ENCODE measurements around the gene SYCP2. TPM values are rescaled to one million over a fixed set of nuclear protein-coding genes. Genes with fewer than 3 reads are reported as not detected.

SYCP2 gene
- polyA plus RNA-seq, 3 donors: 0.28 to 1.2 (median 0.30) TPM

DNA sequence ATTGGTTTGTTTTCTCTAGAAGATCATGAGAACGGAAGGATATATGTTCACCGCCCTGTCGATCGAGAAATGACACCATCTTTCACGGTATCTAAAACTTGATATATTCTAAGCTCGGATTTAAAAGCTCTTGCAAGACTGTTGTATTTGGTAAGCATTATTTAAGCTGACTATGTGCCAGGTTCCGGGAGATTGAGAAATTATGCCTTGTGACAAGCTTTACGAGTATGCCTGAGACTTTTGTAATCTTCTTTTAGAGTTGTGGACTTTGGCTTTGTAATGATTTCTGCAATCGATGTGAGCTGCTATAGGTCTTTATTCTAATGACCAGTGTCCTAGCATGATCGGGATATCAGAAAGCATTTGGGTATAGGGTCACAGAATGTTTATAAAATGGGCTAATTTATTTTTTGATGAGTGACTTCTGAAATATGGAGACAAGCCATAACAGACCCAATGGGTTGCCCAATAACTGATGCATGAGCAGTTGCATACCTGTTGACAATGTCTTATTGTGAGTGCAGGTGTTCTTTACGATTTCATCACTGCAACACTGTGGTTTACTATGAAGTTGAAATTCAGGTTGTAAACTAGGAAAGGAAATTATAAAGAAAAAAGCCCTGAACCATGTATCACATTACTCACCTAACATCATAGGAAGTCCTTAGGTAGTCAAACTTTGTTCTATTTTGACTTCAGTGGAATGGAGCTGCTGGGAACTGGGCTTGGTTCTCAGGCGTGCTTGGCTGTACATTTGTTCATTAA, 38.8 kb upstream of the SYCP2 start:
- peaks cover 20 to 23% of the 10 kb centered on the region in 2 donors for H3K4me1 ChIP-seq (ENCODE audit: control insufficient read depth in 1 of 2, insufficient read depth in 2 of 2, low read length in 2 of 2)
- Mint-ChIP-seq H3K36me3 (peaks cover 0 to 3% of the 10 kb centered on the region in 2 donors), H3K27me3 (ENCODE audit: low read depth in 3 of 3) (peaks cover 0 to 2% (median 2%) of the 10 kb centered on the region in 3 donors), H3K9me3 (peaks cover 0 to 3% (median 0%) of the 10 kb centered on the region in 7 donors), H3K4me3 (peak overlapping the region in 1 of 2 donors; percentile 70), H3K4me1 (peaks cover 25% of the 10 kb centered on the region), H3K27ac (peak overlapping the region; percentile 33 to 85 (median 59))
- DNase-seq: peak in 2 of 3 donors; percentile 21 to 47
- no peaks in the 10 kb centered on the region for H3K9me3 ChIP-seq (replicated peaks in 1 of 2; ENCODE audit: control insufficient read depth in 1 of 2, insufficient read depth in 1 of 2, low read length in 2 of 2)
- H3K36me3 ChIP-seq (replicated peaks in 1 of 2; ENCODE audit: control insufficient read depth in 1 of 2, insufficient read depth in 2 of 2, low read length in 2 of 2): no peaks in the 10 kb centered on the region
- no peaks in the 10 kb centered on the region for H3K27me3 ChIP-seq (ENCODE audit: control insufficient read depth in 2 of 2, insufficient read depth in 2 of 2, low read length in 2 of 2)
- intact Hi-C loops (cut with micrococcal nuclease): no loop called here
- 25% methylated on average over 3 of the region's 12 CpGs for WGBS (ENCODE audit: insufficient coverage)
- TF ChIP-seq, protein P1, sequence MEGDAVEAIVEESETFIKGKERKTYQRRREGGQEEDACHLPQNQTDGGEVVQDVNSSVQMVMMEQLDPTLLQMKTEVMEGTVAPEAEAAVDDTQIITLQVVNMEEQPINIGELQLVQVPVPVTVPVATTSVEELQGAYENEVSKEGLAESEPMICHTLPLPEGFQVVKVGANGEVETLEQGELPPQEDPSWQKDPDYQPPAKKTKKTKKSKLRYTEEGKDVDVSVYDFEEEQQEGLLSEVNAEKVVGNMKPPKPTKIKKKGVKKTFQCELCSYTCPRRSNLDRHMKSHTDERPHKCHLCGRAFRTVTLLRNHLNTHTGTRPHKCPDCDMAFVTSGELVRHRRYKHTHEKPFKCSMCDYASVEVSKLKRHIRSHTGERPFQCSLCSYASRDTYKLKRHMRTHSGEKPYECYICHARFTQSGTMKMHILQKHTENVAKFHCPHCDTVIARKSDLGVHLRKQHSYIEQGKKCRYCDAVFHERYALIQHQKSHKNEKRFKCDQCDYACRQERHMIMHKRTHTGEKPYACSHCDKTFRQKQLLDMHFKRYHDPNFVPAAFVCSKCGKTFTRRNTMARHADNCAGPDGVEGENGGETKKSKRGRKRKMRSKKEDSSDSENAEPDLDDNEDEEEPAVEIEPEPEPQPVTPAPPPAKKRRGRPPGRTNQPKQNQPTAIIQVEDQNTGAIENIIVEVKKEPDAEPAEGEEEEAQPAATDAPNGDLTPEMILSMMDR (IDR thresholded peaks at IDR 0.05): no peak
- no peak overlapping the region for H3K9ac ChIP-seq (ENCODE audit: insufficient read depth, low read length, poor library complexity, severe bottlenecking)
- H4K20me1 ChIP-seq (ENCODE audit: insufficient read depth, low read length): no peaks in the 10 kb centered on the region
- H3K27ac ChIP-seq (ENCODE audit: low read depth in 1 of 2, low read length in 2 of 2): peak overlapping the region in 1 of 2 donors; percentile 23
- no peak overlapping the region for H3K4me2 ChIP-seq (replicated peaks; ENCODE audit: extremely low read depth, low read length, poor library complexity, severe bottlenecking)
- H3K79me2 ChIP-seq (ENCODE audit: insufficient read depth, low read length): no peaks in the 10 kb centered on the region
- H3K4me3 ChIP-seq (replicated peaks in 1 of 3; ENCODE audit: low read depth in 2 of 3, low read length in 3 of 3): no peak overlapping the region
- no peak overlapping the region for H2AFZ ChIP-seq (ENCODE audit: insufficient read depth, low read depth, low read length, poor library complexity, severe bottlenecking)

DNA sequence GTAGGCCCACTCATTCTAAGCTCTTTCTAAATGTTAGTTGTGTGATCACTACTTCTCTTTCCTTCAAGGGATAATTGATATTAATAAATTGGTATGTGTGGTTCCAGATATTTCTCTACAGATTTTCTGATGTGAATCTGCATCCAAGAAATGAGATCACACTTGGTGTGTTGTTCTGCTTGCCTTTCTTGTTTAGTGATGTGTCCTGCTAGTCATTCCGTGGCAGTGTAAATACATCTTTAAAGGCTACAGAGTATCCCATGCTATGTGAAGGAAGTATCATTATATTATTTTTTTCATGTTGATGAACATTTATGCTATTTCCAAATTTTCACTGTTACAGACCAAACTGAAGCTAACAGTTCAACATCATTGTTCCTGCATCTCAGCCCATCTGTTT, 38.0 kb upstream of the SYCP2 start:
- H3K36me3 ChIP-seq (replicated peaks in 1 of 2; ENCODE audit: control insufficient read depth in 1 of 2, insufficient read depth in 2 of 2, low read length in 2 of 2): no peaks in the 10 kb centered on the region
- Mint-ChIP-seq H3K9me3 (peaks cover 0 to 3% (median 0%) of the 10 kb centered on the region in 7 donors), H3K27me3 (ENCODE audit: low read depth in 3 of 3) (peaks cover 0 to 2% (median 2%) of the 10 kb centered on the region in 3 donors), H3K27ac (peak overlapping the region in 3 of 7 donors; percentile 33 to 70 (median 37)), H3K4me1 (peaks cover 25% of the 10 kb centered on the region), H3K4me3 (no peak overlapping the region), H3K36me3 (peaks cover 0 to 3% of the 10 kb centered on the region in 2 donors)
- no peak overlapping the region for H3K4me2 ChIP-seq (replicated peaks; ENCODE audit: extremely low read depth, low read length, poor library complexity, severe bottlenecking)
- no CpG with 5 or more reads among the region's 1 CpG for WGBS (ENCODE audit: insufficient coverage)
- no peaks in the 10 kb centered on the region for H3K79me2 ChIP-seq (ENCODE audit: insufficient read depth, low read length)
- DNase-seq: no peak
- H3K27me3 ChIP-seq (ENCODE audit: control insufficient read depth in 2 of 2, insufficient read depth in 2 of 2, low read length in 2 of 2): no peaks in the 10 kb centered on the region
- intact Hi-C loops (cut with micrococcal nuclease): no loop called here
- TF ChIP-seq, protein P1 (IDR thresholded peaks at IDR 0.05): no peak
- no peaks in the 10 kb centered on the region for H4K20me1 ChIP-seq (ENCODE audit: insufficient read depth, low read length)
- H3K4me3 ChIP-seq (replicated peaks in 1 of 3; ENCODE audit: low read depth in 2 of 3, low read length in 3 of 3): no peak overlapping the region
- no peak overlapping the region for H2AFZ ChIP-seq (ENCODE audit: insufficient read depth, low read depth, low read length, poor library complexity, severe bottlenecking)
- no peak overlapping the region for H3K9ac ChIP-seq (ENCODE audit: insufficient read depth, low read length, poor library complexity, severe bottlenecking)
- H3K4me1 ChIP-seq (ENCODE audit: control insufficient read depth in 1 of 2, insufficient read depth in 2 of 2, low read length in 2 of 2): peaks cover 20 to 23% of the 10 kb centered on the region in 2 donors
- no peak overlapping the region for H3K27ac ChIP-seq (ENCODE audit: low read depth in 1 of 2, low read length in 2 of 2)
- no peaks in the 10 kb centered on the region for H3K9me3 ChIP-seq (replicated peaks in 1 of 2; ENCODE audit: control insufficient read depth in 1 of 2, insufficient read depth in 1 of 2, low read length in 2 of 2)

Data from CD14-positive monocyte (primary cell).